ENCODE measurements around the gene ACTN3.

- TF ChIP-seq CTCF (IDR thresholded peaks at IDR 0.05) (no peak), POLR2A (IDR thresholded peaks at IDR 0.05) (no peak)
Observed at GRCh38 chr11:66542362-66542761, 4.3 kb upstream of the ACTN3 start.

All from tibial nerve (tissue), 3 donors.